Daoy (cell line): ENCODE measurements around the gene PDK2. TPM values are rescaled to one million over a fixed set of nuclear protein-coding genes. Genes with fewer than 3 reads are reported as not detected.

ENCODE experiments used
- DNase-seq: peaks from one replicate; pipeline ENCODE4 v3.0.0-alpha.2; 2015; ENCODE audit warnings: low read depth
- total RNA-seq: library from RNA; depleted of rRNA; stranded (reverse); fragments of >200 nt; shearing (Covaris generic); gene quantifications from 2 replicates; pipeline ENCODE4 v1.2.3, GENCODE V29; 2014

The PDK2 gene
- total RNA-seq, 1 experiment from 2014 or later, result 5.7 TPM

DNA sequence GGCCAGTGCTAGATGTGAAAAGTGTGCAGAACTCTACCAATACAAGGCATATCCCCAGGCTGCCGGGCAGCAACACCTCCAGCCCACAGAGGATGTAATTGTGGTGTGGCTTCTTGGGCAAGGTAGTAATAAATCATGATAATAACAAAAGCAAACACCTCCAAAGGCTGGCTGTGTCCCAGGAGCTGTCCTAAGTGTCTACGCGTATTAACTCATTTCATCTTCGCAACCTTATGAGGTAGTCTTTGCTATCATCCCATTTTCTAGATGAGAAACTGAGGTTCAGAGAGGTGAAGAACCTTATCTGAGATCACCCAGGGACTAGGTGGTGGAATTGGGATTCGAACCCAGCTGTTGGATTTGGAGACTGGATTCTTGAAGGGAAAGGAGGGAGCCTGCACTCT lies 5.3 kb downstream of the PDK2 start:
- peak; percentile 37 for DNase-seq

DNA sequence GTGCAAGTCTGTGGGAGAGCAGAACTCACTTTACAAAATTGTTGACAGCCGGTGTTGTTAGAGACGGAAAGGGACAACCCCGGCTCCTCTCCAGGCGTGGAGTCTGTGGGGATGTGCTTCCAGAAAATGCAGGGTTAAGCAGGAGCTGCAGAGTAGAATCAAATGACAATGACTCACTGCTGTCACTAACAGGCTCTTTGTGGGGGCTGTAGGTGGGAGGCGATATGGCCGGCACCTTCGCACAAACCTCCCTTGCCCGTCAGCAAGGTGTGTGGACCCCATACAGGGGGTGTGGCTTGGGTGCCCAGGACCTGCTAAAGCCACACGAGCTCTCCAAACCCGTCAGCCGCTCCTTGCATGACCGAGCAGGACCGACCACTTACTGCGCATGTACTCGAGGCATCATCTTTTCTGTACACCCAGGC lies 5.8 kb downstream of the PDK2 start:
- peak; percentile 35 for DNase-seq

DNA sequence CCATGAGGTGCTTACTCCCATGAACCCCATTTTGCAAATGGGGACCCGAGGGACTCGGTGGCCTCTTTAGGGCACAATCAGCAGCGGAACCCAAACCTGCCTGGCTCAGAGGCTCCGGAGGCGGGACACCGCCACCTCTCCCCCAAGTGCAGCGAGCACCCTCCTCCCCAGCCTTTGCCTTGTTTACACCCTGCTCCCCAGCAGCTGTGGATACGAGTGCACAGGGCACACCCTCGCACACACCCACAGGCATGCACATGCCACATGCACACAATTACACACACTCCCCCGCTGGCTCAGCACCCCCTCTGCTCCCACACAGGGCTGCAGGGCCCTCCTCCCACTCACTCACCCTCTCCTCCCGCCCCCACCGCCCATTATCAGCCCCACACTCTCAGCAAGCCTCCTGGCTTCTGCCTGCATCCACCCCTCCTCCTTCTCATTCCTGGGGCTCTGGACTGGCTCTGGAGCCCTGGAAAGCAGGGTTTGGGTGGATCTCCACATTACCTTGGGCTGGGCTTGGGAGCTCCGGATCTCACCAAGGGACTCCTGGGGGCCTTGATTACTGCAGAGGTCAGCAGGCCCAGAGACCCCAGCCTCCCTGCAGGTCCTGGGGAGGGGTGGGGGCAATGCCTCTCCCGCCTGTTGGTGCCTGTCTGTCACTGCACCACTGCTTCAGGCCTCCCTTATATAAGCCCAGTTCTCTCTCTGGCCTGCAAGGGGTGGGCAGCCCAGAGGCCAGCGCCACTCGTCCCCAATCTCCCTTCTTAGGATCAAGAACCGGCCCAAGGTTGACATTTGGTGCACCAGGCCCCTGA lies 6.4 kb downstream of the PDK2 start:
- peak; percentile 31 for DNase-seq

DNA sequence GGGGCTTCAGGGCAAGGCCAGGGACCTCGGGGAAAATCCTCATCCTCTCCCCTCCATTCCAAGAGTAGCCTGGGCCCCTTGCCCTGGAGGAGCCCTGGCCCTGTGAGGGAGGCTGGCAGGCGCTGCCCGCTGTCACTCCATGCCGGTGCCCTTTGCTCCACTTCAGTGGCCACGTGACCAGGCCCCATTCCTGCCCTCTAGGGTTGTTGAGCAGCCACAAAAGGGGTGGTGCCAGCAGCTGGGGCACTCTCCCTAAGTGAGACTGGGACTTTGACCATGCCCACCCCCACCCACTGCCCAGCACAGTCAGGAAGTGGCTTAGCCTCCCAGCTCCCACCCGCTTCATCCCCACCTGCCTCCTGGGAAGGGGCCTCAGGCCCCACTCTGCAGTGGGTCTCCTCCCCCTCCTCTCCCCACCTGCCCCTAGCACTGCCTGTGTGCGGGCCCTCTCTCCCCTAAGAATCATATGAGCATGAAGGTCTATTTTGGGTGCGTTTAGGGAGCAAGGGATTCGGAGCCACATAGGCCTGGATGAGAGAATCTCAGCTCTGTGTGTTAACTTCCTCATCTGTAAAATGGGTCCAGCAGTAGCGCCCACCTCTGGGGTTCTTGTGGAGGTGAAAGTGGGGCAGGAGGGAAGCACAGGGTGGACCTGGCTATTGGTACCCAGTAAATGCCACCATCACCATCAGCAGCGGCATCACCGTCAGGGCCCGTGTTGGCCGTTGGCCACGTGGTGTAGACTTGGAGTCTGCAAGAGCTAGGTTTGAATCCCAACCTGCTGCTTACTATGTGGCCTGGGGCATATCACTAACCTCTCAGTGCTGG lies 7.2 kb downstream of the PDK2 start:
- peak; percentile 44 for DNase-seq

DNA sequence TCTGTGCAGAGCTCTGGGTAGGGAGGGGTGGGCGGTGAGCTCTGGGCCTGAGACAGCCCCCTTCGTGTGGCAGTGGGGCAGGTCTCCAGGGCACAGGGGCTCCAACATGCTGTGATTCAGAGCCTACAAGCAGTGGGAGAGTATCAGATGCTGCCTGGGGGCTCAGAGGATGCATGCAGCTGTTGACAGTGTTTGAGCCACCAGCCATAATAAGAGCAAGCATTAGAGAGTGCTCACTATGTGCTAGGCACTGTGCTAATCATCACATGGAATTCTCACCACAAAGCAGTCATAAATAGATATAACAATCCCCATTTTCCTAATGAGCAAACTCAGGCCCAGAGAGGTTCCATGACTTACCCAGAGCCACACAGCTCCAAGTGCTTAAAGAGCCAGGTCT lies 8.1 kb downstream of the PDK2 start:
- DNase-seq, result no peak

DNA sequence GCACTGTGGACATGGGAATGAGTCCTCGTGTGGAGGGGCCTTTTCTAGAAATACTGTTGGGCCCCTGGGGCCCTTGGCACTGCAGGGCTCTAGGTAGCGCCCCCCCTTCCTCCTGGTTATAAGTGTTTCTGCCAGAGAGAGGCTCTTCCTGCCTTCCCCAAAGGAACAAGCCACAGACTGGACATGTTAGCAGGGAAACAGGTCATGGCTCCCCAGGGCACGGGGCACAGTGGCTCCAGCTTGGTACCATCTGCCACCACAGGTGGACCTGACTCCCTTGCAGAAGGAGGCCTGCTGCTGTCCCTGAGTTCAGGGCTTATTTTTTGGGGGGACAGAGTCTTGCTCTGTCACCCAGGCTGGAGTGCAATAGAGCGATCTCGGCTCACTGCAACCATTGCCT lies 8.8 kb downstream of the PDK2 start:
- no peak for DNase-seq

DNA sequence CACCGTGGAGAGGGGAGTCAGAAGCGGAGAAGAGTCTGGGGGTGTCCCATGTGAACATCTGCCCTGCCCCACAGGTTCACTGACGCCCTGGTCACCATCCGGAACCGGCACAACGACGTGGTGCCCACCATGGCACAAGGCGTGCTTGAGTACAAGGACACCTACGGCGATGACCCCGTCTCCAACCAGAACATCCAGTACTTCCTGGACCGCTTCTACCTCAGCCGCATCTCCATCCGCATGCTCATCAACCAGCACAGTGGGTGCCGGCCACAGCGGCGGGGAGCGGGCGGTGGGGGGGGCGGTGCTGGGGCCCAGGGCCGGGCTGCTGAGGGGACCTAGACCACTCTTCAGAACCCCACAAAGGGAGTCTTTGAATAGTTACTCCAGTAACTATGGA lies 10.7 kb downstream of the PDK2 start:
- DNase-seq, result no peak

DNA sequence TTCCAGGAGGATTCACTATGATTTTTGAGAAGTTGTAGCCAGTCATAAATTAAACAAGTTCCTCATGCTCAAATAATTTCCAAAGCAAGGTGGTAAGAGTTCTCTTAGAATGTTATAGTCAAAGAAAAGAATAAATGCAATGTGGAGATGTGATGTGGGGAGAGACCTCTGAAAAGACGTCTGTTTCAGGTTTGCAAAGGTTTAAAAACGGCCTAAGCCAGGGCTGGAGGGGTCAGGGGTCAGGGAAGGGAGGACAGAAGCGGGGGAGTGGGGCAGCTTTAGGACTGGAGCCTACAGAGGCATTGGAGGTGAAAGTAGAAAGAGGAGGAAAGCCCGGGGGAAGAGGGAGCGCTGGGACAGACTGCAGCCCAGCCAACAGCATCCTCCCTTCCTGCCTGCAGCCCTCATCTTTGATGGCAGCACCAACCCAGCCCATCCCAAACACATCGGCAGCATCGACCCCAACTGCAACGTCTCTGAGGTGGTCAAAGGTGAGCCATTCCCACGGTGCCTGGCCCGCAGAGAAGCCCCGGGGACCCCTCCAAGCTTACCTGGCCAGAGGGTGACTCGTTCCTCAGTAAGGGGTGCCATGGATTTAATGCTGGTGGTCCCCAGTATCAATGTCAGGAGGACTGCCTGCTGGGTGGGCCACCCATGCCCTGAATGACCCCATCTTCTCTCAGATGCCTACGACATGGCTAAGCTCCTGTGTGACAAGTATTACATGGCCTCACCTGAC lies 11.4 kb downstream of the PDK2 start:
- no peak for DNase-seq

DNA sequence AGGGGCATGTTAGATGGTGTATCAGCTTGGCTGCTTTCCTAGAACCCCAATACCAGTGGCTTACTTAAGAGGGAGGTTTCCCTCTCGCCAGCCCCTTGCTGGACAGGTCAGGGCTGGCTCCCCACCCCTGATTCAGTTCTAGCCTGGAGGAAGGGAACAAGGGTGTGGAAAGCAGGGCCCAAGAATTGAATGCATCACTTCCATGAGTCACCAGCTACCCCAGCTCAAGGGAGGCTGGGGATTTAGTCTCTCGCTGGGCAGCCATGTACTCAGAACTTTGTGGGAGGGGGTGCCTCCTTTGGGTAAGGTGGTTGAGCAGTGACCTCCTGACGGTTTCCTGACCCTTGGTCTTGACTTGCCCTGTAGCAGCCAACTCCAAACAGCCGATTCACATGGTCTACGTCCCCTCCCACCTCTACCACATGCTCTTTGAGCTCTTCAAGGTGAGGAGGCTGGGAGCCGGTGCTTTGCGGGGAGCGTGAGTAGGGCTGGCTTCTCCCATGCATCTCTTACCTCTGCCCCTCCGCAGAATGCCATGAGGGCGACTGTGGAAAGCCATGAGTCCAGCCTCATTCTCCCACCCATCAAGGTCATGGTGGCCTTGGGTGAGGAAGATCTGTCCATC lies 12.8 kb downstream of the PDK2 start:
- DNase-seq, result peak; percentile 54

DNA sequence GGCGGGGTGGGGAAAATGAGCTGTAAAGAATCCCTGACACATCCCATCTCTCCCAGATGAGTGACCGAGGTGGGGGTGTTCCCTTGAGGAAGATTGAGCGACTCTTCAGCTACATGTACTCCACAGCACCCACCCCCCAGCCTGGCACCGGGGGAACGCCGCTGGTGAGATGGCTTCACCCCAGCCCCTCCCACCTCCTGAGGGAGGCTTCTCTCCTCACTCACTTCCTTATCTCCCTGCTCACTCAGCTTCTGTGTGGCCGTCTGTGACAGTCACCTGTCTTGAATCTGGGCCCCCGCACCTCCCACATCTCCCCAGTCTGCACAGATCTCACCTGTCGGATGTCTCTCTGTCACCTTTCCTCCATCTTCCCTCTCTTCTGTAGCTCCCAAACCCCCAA lies 13.4 kb downstream of the PDK2 start:
- no peak for DNase-seq

DNA sequence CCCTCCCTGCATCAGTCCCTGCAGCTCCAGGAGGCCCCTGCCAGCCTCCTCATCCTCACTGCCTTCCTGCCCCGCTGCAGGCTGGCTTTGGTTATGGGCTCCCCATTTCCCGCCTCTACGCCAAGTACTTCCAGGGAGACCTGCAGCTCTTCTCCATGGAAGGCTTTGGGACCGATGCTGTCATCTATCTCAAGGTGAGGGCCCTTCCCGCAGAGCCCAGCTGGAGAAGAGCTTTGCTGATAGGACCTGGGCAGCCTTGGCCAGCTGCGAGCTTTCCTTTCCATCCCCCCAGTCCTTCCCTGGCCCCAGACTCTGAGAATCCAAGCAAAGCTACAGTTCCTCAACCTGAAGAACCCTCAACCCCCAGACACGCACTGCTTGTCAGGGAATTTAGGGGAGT lies 14.1 kb downstream of the PDK2 start:
- no peak for DNase-seq

DNA sequence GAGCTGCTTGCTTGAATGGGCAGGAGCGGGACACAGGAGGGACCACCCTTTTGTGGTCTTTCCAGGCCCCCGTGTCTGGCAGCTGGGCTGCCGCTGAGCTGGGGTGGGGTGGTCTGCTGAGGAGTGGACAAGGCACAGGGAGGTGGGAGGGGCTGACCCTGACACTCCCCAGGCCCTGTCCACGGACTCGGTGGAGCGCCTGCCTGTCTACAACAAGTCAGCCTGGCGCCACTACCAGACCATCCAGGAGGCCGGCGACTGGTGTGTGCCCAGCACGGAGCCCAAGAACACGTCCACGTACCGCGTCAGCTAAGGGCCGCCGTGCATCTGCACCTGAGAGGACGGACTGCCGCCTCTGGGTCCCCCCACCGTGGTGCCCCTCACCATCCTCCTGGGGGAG lies 14.6 kb downstream of the PDK2 start:
- DNase-seq, result no peak

DNA sequence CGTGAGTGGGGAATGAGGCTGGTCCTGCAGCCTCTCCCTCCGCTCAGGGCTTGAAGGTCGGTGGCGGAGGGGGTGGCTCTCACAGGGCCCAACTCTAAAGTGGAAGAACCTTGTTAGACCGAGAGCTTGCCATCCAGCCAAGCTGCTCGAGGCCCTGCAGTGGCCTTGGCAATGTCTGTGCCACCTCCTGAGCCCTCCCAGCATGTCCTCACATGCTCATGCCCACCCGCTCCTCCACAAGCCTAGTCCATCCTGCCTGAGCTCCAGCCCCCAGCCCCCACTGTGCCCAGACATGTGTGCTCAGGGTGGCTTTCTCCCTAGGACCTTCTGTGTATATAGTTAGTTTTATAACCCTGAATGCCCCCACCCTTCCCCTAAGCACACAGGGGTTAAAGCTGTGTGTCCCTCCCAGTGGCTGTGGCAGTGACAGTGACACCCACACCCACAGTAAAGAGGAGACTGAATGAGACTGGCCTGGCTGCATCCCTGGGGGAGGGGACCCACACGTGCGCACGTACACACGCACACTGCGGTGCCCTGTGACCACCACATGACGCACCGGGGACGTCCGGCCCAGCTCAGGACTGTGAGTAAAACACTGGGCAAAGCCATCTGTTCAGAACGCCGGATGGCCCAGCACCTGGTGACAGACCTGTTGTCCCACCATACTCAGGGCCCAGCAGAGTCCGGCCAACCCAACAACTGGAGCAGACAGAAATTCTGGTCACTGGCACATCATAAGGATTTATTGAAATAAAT lies 15.6 kb downstream of the PDK2 start:
- no peak for DNase-seq

DNA sequence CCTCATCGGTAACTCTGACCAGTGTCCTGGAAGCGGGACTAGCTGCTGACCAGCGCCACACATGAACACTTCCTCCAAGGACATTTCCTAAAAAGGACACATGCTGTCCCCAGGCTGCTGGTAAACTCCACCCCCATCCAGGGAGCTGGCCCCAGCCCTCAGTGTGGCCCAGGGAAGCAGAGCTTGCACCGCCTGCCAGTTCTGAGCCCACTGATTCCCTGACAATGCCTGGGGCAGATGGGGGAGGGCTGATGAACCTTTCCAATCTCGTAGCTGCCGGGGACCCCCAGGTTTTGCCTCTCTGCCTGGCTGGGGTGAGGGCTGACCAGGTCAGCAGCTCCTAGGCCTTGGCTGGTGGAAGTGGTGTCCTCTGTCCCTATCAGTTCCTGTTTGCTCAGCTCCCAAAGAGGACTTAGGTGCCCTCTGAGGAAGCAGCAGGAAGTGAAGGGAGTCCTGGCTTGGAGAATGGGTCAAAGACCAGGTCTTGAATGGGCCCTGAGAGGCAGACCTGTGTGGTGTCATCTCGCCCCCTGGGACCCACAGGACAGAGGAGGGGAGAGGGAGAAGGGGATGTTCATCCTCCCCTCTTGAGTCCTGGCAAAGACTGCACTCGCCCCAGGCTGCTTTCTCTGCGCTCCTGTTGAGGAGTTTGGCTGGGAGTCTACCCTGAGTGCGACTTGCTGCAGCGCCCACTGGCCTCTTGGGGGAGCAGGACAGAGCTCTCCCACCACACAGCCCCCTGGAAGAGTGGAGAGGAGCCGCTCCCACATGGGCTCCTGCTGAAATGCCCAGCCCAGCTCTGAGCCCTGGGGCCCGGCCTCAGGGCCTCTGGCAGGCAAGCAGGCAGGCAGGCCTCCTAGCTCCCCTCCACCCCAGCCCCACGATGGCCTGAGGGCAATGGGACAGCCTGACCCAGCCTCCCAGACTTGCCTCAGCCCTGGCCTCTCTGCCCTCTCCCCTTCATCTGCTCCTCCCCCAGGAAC lies 16.8 kb downstream of the PDK2 start:
- no peak for DNase-seq

DNA sequence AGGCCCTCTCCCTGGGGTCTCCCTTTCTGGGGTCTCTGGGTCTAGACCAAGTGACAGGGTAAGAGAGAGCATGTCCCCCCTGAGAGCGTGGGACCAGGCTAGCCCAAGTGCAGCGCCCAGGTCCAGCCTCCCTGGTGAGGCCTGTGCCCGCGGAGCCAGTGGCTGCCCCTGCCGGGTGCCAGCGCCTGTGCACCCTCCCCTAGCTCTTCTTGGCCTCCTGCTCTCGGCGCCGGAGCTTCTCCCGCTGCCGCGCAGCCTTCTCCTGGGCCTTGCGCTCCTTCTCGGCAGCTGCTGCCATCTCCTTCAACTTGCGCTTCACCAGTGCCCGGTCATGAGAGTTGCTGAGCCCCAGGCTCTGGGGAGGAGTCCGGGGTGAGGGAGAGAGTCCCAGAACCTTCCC lies 17.5 kb downstream of the PDK2 start:
- DNase-seq, result no peak

DNA sequence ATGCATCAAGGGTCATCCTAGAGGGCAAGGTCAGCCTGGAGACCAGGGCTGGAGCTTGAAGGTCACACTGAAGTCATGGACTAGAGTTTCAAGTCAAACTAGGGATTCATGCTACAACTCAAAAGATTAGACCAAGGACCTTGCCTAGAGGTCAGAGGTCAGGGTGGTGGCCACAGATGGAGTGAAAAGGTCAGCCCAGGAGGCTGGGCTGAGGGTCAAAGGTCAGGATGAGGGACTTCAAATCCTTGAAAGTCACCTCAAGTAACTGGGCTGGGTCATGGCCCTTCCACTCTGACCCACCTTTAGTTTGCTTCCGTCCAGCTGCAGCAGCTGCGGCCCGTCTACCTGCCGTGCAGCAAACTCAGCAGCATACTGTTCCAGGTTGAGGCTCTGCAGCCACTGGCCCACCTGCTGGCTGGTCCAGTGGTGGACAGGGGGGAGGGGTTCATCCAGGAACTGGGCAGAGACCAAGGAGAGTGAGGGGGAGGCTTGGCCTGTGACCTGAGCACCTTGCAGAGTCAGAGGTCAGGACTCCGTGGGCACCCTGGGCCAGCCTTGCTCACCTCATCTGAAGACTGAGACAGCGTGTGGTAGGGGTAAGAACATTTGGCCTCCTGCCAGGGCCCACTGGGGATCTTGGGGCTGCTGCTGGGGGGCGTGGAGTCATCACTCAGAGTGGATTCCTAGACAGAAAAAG lies 18.6 kb downstream of the PDK2 start:
- DNase-seq, result no peak

DNA sequence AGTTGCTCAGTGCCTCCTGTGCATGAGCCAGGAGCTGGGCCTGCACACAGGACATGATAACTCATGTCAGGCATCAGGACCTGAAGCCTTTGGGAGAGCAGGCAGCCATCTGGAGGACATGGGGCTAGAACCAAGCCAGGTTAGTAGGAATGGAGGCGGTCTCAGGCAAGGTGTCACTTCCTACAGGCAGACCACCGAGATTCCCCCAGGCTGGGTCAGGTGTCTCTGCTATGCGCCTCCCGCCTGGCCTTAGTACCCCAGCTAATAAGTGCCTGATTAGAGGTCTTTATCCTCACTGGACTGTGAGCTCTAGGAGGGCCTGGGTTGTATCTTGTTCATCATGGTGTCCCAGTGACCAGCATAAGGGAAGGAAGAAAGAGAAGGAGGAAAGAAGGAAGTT lies 19.2 kb downstream of the PDK2 start:
- DNase-seq, result no peak

DNA sequence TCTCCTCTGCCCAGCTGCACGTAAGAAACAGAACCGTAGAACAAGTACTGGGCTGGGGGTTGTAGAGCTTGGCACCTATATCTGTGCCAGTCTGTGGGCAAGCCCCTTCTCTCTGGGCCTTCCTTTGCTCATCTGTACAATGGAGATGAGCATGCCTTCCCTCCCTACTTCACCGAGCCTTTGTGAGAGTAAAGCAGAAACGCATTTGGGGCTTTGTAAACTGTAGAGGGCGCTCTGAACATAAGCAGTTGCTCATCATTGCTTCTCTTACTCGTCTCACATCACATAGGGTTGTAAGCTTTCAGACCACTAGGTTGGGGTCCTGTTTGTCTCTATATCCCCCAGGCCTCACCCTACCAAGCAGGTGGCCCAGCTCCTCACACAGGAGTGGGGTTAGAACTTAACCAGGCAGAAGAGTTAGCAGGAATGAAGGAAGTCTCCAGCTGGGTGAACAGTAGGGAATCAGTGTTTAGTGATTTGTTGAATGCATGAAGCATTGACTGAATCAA lies 19.8 kb downstream of the PDK2 start:
- peak; percentile 38 for DNase-seq

DNA sequence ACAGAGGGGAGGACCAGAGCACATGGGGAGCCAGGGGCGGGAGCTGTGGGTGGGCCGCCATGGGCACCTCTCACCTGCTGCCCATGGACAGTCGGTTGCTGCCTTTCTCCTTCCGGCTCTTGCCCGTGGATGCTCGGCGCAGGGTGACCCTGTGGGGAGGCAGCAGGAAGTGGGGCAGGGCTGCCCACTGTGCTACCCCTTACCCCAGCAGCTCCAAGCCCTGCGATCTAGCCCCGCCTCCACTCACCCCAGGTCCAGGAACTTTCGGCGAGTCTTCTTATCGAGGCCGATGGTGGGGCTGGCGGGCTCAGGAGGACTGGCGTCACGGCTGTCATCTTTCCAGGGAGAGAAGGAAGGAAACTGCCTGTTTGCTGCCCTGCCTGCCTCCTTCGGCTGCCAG lies 20.6 kb downstream of the PDK2 start:
- no peak for DNase-seq
